ENCODE measurements around the gene GPR156. TPM values are rescaled to one million over a fixed set of nuclear protein-coding genes. Genes with fewer than 3 reads are reported as not detected.

GPR156 gene
- total and polyA plus RNA-seq, 9 of the 15 experiments (the other 6 are each of a cell fraction or from before 2014, with no cell fraction given): 0.07 to 0.14 (median 0.12) TPM; not detected in 5

DNA sequence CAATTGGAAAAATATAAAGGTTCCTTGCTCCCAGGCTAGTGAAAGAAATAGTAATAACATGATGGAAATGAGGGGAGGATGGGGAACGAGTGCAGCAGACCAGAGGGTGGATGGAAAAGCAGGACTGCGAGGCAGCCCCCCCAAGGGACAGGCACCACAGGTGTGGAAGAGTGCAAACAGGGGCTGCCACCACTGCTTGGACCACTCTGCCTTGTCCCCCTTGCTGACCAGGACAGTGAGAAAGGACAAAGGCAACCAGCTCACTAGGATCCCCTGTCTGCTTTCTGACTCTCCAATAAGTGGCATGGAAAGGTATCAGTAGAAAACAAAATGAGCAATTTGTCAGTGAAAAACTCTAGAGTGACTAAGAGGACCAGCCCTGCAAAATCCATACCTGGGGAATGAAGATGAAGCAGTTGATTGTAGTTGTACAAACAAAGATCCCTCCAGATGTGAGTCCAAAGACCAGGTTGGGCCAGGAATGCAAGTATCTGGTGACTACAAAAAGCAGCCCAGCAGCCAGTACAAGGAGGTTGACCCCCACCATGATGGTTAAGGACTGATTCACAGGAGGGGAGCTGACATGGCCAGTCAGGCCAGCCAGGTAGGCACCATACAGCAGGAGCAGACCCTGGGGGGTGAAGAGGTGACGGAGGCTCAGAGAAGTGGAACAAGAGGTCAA is 104.2 kb downstream of the GPR156 start (continued):
- no peak for TF ChIP-seq ZNF609 (CRISPR knock-in tag; IDR thresholded peaks at IDR 0.05; ENCODE audit: borderline replicate concordance)
- TF ChIP-seq WHSC1 (IDR thresholded peaks at IDR 0.05; ENCODE audit: low read length): no peak
- TF ChIP-seq TAF9B (IDR thresholded peaks at IDR 0.05; ENCODE audit: partially characterized antibody): no peak
- no peak for TF ChIP-seq RAD21 (CRISPR knock-in tag; conservative IDR thresholded peaks at IDR 0.05 in 1 of 2, IDR thresholded peaks at IDR 0.05 in 1 of 2)
- no peak for TF ChIP-seq GTF2A2 (tag; IDR thresholded peaks at IDR 0.05)

Data from K562 (cell line).